HG03565 (cell line): Measurements from ENCODE around the gene CFLAR.
"Not testable (repeated sequence)": the region's sequence is repeated elsewhere in the genome, so short reads cannot be mapped to it uniquely, and the experiment has no call there.

ENCODE experiments used
- ATAC-seq: cut with Tn5 transposase; IDR thresholded peaks from one replicate; pipeline ENCODE4 v1.9.1; 2021; ENCODE audit warnings: mild to moderate bottlenecking, moderate library complexity; ENCODE audit not compliant: unreplicated experiment

CFLAR gene

GRCh38 chr2:201116115-201116958, at the start of gene CFLAR:
Gene CFLAR (plus strand): TSS chr2:201116164. CDS start chr2:201129866, 13,702 bp downstream.
- peak; percentile 27 for ATAC-seq

DNA sequence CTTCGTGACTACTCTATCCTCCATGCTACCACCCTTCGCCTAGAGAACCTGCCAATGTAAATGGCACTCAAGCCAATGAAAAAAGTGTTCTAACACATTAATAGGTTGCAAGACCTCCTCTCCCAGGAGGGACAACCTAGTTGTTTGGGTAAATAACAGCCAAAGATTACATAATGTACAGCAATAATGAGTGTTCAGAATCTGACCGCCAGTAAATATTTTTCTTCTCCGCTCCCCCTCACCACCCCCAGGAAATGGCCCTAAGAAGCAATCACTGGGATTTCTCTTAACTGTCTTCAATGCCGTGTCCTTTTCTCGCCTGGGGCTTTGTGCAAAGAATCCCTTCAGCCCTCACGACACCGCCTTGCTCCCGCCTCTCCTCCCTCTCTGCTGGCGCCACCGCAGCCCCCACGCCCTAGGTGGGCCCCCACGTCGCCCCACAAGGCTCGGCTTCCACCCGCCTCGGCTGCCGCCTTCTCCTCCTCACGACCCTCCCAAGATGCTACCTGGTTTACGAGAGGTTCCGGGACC, 45.0 kb upstream of the CFLAR start:
- peak; percentile 6 for ATAC-seq

DNA sequence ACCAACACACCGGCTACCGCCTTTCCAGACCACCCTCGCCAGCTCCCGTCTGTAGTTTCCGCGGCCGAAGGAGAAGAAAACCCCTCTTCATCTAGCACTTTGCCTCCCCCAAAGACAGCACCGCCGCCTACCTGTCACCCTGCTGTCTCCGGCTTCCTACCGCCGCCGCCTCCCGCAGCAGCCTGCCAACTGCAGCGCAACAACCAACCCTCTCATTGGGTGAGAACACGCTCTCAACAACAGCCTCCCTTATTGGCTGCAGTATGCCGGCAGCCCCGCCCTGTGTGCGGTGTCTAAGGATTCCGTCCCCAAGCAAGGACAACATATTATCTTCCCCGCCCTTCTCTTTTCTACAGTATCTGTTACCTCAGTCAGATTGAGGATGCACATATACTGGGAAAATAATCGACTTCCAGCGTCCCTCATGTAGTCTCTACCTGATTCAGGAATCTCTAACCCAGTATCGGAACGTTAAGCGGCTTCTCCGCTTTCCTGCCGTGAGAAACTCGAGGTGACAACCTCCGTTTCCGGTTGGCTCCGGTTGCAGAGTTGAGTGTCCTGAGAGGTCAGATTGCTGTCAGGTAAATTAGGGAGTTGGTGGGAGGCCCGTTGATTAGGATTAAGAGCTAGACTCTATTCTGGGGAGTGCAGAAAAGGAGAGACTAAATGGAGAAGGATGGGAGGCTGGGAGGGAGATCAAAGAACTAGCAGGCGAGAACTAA, 44.3 kb upstream of the CFLAR start, which contains the start of the genes HYCC2 and NDUFB3:
HYCC2 (minus strand) TSS at position 193 of the 722 bp plus-strand sequence. CDS start 47,662 bp downstream, outside the sequence.
NDUFB3 (plus strand) TSS at position 523 of the 722 bp plus-strand sequence. CDS start 6,882 bp downstream, outside the sequence.
- peak; percentile 95 for ATAC-seq

DNA sequence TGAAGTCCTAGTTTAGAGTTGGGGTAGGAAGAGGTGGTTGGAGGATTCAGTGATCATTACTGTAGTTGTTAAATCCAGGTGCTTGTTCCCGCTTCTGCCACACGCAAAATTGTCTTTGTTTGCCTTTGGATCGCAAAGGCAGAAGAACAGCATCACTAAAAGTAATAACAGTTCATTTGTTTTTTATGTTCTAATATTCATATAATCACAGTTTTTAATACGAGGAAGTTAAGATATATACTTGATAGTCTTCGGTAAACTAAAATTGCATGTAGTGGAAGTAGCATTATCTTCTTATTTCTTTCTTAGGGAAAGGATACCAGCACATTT, 43.8 kb upstream of the CFLAR start:
- ATAC-seq, result no peak

DNA sequence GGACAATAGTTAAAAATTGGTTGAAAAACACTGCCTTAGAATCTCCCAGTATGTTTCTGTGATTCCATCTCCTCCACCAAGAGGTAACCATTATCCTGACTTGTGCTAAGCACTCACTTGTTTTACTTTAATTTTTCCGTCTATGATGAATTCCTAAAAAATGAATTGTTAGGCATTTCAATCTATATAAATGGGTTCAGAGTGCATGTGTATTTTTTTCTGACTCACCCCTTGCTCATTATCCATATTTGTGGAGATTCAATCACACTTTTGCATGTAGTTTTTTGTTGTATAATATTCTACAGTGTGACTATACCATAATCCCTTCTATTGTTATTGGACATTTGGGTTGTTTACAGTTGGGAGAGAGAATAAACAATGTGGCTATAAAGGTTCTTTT, 42.9 kb upstream of the CFLAR start:
- ATAC-seq, result no peak

- no peak for ATAC-seq
These were observed 41.0 kb upstream of the CFLAR start for GRCh38 chr2:201074996-201075395.

DNA sequence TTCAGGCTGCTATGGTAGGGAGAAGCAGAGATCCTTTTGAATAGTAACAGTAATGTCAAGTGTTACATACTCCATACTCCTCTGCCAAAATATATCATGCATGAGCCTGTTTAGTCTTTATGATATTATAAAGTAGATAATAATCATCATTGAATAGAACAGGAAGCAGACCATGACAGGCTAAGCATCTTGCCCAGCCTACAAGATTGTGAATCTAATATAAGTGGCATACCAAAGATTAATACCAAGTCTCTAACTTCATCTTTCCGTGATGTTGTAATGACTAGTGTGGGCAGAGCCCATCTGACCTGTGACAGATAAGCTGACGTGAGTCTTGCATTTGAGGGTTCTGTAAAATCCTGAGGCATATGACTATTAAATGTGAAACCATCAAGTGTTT, 31.1 kb upstream of the CFLAR start:
- ATAC-seq, result no peak

DNA sequence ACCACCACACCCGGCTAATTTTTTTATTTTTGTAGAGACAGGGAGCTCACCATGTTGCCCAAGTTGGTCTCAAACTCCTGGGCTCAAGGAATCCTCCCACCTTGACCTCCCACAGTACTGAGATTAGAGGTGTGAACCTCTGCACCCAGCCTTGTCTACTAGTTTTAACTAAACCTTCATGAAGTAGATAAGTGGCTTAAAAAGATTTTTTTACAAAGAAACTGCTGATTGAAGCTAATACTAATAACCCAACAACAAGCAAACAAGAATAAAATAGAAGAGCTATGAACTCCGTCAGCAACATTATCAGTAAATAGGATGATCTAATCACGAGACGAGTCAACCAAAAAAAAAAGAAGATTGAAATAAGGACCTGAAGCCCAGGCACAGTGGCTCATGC, 25.4 kb upstream of the CFLAR start:
- no peak for ATAC-seq

GRCh38 chr2:201093573-201093972, 22.4 kb upstream of the CFLAR start:
- ATAC-seq, result no peak

DNA sequence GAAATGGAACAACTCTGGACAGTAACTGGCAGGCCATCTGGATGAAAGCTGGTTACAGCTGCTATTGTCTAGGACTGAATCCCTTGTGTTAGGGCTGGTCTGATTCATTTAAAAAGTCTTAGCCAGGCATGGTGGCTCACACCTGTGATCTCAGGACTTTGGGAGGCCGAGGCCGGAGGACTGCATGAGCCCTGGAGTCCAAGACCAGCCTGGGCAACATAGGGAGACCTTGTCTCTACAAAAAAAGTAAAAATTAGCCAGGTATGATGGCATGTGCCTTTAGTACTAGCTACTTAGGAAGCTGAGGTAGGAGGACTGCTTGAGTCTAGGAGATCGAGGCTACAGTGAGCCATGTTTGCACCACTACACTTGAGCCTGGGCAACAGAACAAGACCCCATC, 15.5 kb upstream of the CFLAR start:
- no peak for ATAC-seq

DNA sequence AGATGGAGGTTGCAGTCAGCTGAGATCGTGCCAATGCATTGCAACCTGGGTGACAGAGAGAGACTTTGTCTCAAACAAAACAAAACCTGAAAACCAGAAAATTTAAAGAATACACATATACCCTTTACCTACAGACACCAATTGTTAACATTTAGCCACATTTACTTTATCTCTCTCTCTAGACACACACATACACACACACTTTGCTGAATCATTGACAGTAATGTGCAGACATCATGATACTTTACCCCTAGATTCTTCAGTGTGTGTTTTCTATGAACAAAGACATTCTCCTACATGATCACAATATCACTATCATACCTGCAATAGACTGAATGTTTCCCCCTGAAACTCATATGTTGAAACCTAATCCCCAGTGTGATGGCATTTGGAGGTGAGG, 10.2 kb upstream of the CFLAR start:
- no peak for ATAC-seq

- no peak for ATAC-seq
These were observed 8.3 kb upstream of the CFLAR start for GRCh38 chr2:201107624-201108023.

GRCh38 chr2:201108341-201108740, 7.6 kb upstream of the CFLAR start:
- ATAC-seq, result no peak

GRCh38 chr2:201109186-201109585, 6.8 kb upstream of the CFLAR start:
- no peak for ATAC-seq

- ATAC-seq, result no peak
These were observed 5.3 kb upstream of the CFLAR start for GRCh38 chr2:201110615-201111014.

- no peak for ATAC-seq
These were observed 4.9 kb upstream of the CFLAR start for GRCh38 chr2:201111096-201111495.

DNA sequence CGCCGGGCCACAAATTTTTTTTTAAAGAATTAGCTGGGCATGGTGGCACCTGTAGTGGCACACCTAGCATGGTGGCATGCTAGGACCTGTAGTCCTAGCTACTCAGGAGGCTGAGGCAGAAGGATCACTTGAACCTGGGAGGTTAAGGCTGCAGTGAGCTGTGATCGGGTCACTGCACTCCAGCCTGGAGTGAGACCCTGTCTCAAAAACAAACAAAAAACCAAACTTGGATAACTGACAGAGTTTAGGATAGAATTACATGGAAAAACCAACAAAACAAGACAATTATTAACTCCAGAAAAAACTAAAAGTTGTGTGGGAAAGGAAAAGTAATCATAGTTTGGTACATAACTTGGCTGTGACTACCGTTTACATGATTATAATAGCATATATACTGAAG, 1.6 kb upstream of the CFLAR start:
- ATAC-seq, result no peak

GRCh38 chr2:201114846-201115245, 1.1 kb upstream of the CFLAR start:
- no peak for ATAC-seq

GRCh38 chr2:201116959-201117734, 1.2 kb downstream of the CFLAR start:
- peak; percentile 20 for ATAC-seq

DNA sequence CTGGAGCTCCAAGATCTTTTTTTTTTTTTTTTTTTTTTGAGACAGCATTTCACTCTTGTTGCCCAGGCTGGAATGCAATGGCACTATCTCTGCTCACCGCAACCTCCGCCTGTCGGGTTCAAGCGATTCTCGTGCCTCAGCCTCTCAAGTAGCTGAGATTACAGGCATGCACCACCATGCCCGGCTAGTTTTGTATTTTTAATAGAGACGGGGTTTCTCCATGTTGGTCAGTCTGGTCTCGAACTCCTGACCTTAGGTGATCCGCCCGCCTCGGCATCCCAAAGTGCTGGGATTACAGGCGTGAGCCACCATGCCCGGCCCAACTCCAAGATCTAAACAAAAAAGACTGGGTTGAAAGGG, 1.8 kb downstream of the CFLAR start:
- ATAC-seq, result not testable (repeated sequence)
